Measurements from ENCODE around the gene HNRNPA1L2. TPM values are rescaled to one million over a fixed set of nuclear protein-coding genes. Genes with fewer than 3 reads are reported as not detected.

Gene HNRNPA1L2
- total RNA-seq, 1 experiment from 2014 or later: 6.2 TPM

GRCh38 chr13:52644108-52644507, 1.9 kb downstream of the HNRNPA1L2 start:
- intact Hi-C loops (cut with micrococcal nuclease): no loop called here
- BruUV-seq (replicated peaks): no TSS peak
- Histone ChIP-seq H3K4me3 (replicated peaks in 1 of 2; ENCODE audit: low read depth in 1 of 2, low read length in 2 of 2) (no peak overlapping the region), H2AFZ (ENCODE audit: low read depth, low read length, poor library complexity, severe bottlenecking) (no peak overlapping the region), H3K27ac (ENCODE audit: low read depth, low read length) (no peak overlapping the region), H3K9me3 (ENCODE audit: control insufficient read depth in 1 of 2, insufficient read depth in 1 of 2, low read depth in 1 of 2, low read length in 2 of 2) (no peaks in the 10 kb centered on the region), H3K4me2 (ENCODE audit: low read length) (no peak overlapping the region), H3K9ac (ENCODE audit: low read length) (no peak overlapping the region), H4K20me1 (ENCODE audit: insufficient read depth) (no peaks in the 10 kb centered on the region), H3K4me1 (ENCODE audit: control insufficient read depth in 1 of 2, insufficient read depth in 2 of 2, low read length in 2 of 2) (peaks cover 7 to 8% of the 10 kb centered on the region in 2 experiments; a peak in 3 of 4 replicates), H3K9me2 (ENCODE audit: insufficient read depth) (no peaks in the 10 kb centered on the region), H3K27me3 (ENCODE audit: insufficient read depth, low read length) (no peaks in the 10 kb centered on the region), H3K79me2 (ENCODE audit: insufficient read depth, low read length) (no peaks in the 10 kb centered on the region), H3K36me3 (ENCODE audit: control insufficient read depth in 1 of 2, insufficient read depth in 2 of 2, low read length in 2 of 2) (no peaks in the 10 kb centered on the region)
- DNase-seq (ENCODE audit: low read depth, low spot score) (no peak), ATAC-seq (no peak)
- TF ChIP-seq JUND (IDR thresholded peaks at IDR 0.05) (no peak), EZH2 (IDR thresholded peaks at IDR 0.05) (no peak), SRF (IDR thresholded peaks at IDR 0.05; ENCODE audit: low read depth) (no peak), EZH2phosphoT487 (IDR thresholded peaks at IDR 0.05; ENCODE audit: borderline replicate concordance) (no peak), ELF1 (IDR thresholded peaks at IDR 0.05; ENCODE audit: borderline replicate concordance, low read depth) (no peak), ZFX (IDR thresholded peaks at IDR 0.05) (no peak), YY1 (IDR thresholded peaks at IDR 0.05; ENCODE audit: extremely low read depth, insufficient replicate concordance, low read depth, low read length) (no peak)
- ChIA-PET POLR2A (no interaction called here), RAD21 (ENCODE audit: low non-redundant PET in 1 of 2, low total read pairs in 2 of 2, uncharacterized antibody in 2 of 2, unreplicated experiment in 2 of 2) (no interaction called here), CTCF (no interaction called here)

GRCh38 chr13:52646967-52647366, 4.7 kb downstream of the HNRNPA1L2 start:
- no peak overlapping the region for H3K27ac ChIP-seq (ENCODE audit: low read depth, low read length)
- peaks cover 0 to 2% of the 10 kb centered on the region in 2 experiments; a peak in 1 of 4 replicates for H3K36me3 ChIP-seq (ENCODE audit: control insufficient read depth in 1 of 2, insufficient read depth in 2 of 2, low read length in 2 of 2)
- no peak overlapping the region for H2AFZ ChIP-seq (ENCODE audit: low read depth, low read length, poor library complexity, severe bottlenecking)
- TF ChIP-seq SIN3A (IDR thresholded peaks at IDR 0.05; ENCODE audit: low read depth) (no peak), EZH2phosphoT487 (IDR thresholded peaks at IDR 0.05; ENCODE audit: borderline replicate concordance) (no peak), CEBPB (IDR thresholded peaks at IDR 0.05; ENCODE audit: low read depth) (no peak), EGR1 (IDR thresholded peaks at IDR 0.05; ENCODE audit: low read depth) (no peak), MAX (IDR thresholded peaks at IDR 0.05) (no peak), SRF (IDR thresholded peaks at IDR 0.05; ENCODE audit: low read depth) (no peak)
- POLR2A ChIA-PET: no interaction called here
- no peaks in the 10 kb centered on the region for H4K20me1 ChIP-seq (ENCODE audit: insufficient read depth)
- H3K9me3 ChIP-seq (ENCODE audit: control insufficient read depth in 1 of 2, insufficient read depth in 1 of 2, low read depth in 1 of 2, low read length in 2 of 2): no peaks in the 10 kb centered on the region
- peaks cover 7 to 14% of the 10 kb centered on the region in 2 experiments; a peak in 3 of 4 replicates for H3K4me1 ChIP-seq (ENCODE audit: control insufficient read depth in 1 of 2, insufficient read depth in 2 of 2, low read length in 2 of 2)
- ATAC-seq (no peak), DNase-seq (ENCODE audit: low read depth, low spot score) (no peak)
- intact Hi-C loops (cut with micrococcal nuclease): no loop called here
- H3K9me2 ChIP-seq (ENCODE audit: insufficient read depth): no peaks in the 10 kb centered on the region
- no peak overlapping the region for H3K4me2 ChIP-seq (ENCODE audit: low read length)
- BruUV-seq (replicated peaks): no TSS peak
- H3K9ac ChIP-seq (ENCODE audit: low read length): no peak overlapping the region
- CTCF ChIA-PET: no interaction called here
- peaks cover 21% of the 10 kb centered on the region for H3K79me2 ChIP-seq (ENCODE audit: insufficient read depth, low read length)
- no peak overlapping the region for H3K4me3 ChIP-seq (replicated peaks in 1 of 2; ENCODE audit: low read depth in 1 of 2, low read length in 2 of 2)
- H3K27me3 ChIP-seq (ENCODE audit: insufficient read depth, low read length): no peaks in the 10 kb centered on the region
- RAD21 ChIA-PET (ENCODE audit: low non-redundant PET in 1 of 2, low total read pairs in 2 of 2, uncharacterized antibody in 2 of 2, unreplicated experiment in 2 of 2): no interaction called here

Data from HCT116 (cell line).